IgD-negative memory B cell (primary cell): ENCODE data around the gene SUV39H1. TPM values are rescaled to one million over a fixed set of nuclear protein-coding genes. Genes with fewer than 3 reads are reported as not detected.

Experiments used
- H3K27ac Mint-ChIP-seq, 3 donors: one replicate each; pipeline ENCODE4 v1.8.0; 2020 to 2022; ENCODE audit warnings: mild to moderate bottlenecking in 3 of 3, mixed read lengths in 3 of 3, moderate library complexity in 1 of 3
- H3K27me3 Mint-ChIP-seq: one replicate; pipeline ENCODE4 v1.8.0; 2021; ENCODE audit warnings: mixed read lengths
- H3K36me3 Mint-ChIP-seq: one replicate; pipeline ENCODE4 v1.8.0; 2020; ENCODE audit warnings: mild to moderate bottlenecking, mixed read lengths
- H3K4me1 Mint-ChIP-seq, 3 donors: one replicate each; pipeline ENCODE4 v1.8.0; 2020 to 2022; ENCODE audit warnings: mixed read lengths in 3 of 3, mild to moderate bottlenecking in 1 of 3
- H3K4me3 Mint-ChIP-seq, 4 donors: one replicate each; pipeline ENCODE4 v1.8.0; 2020 to 2022; ENCODE audit warnings: mild to moderate bottlenecking in 4 of 4, mixed read lengths in 4 of 4, moderate library complexity in 3 of 4
- H3K9me3 Mint-ChIP-seq, 3 donors: one replicate each; pipeline ENCODE4 v1.8.0; 2020 to 2021; ENCODE audit warnings: mixed read lengths in 3 of 3, mild to moderate bottlenecking in 1 of 3
- polyA plus RNA-seq: library from polyadenylated mRNA; unstranded; fragments of 300-500 nt; fragmentation: Illumina TruSeq; gene quantifications from one replicate; pipeline ENCODE4 v1.2.3, GENCODE V29; 2021

SUV39H1 gene
- polyA plus RNA-seq, 1 donor from 2014 or later = 8.6 TPM

GRCh38 chrX:48696909-48697727, 584 bp downstream of the SUV39H1 start:
- Mint-ChIP-seq H3K36me3 (no peaks in the 10 kb centered on the region), H3K4me1 (peaks cover 0 to 13% (median 9%) of the 10 kb centered on the region in 3 donors), H3K27me3 (no peaks in the 10 kb centered on the region), H3K27ac (peak overlapping the region; percentile 31 to 80 (median 54)), H3K4me3 (peak overlapping the region; percentile 65 to 95 (median 82)), H3K9me3 (no peaks in the 10 kb centered on the region)

GRCh38 chrX:48698306-48698705, 1.8 kb downstream of the SUV39H1 start:
- H3K36me3 Mint-ChIP-seq = no peaks in the 10 kb centered on the region
- no peaks in the 10 kb centered on the region for H3K9me3 Mint-ChIP-seq
- H3K4me1 Mint-ChIP-seq = peaks cover 0 to 13% (median 9%) of the 10 kb centered on the region in 3 donors
- peak overlapping the region in 1 of 4 donors; percentile 67 for H3K4me3 Mint-ChIP-seq
- peak overlapping the region in 1 of 3 donors; percentile 31 for H3K27ac Mint-ChIP-seq
- no peaks in the 10 kb centered on the region for H3K27me3 Mint-ChIP-seq

- H3K9me3 Mint-ChIP-seq = no peaks in the 10 kb centered on the region
- no peaks in the 10 kb centered on the region for H3K27me3 Mint-ChIP-seq
- peaks cover 0 to 11% (median 11%) of the 10 kb centered on the region in 3 donors for H3K4me1 Mint-ChIP-seq
- H3K4me3 Mint-ChIP-seq = no peak overlapping the region
- H3K27ac Mint-ChIP-seq = no peak overlapping the region
- H3K36me3 Mint-ChIP-seq = no peaks in the 10 kb centered on the region
Observed at GRCh38 chrX:48700246-48700645, 3.7 kb downstream of the SUV39H1 start.

GRCh38 chrX:48700951-48701653, 4.6 kb downstream of the SUV39H1 start:
- Mint-ChIP-seq H3K27ac (no peak overlapping the region), H3K4me3 (no peak overlapping the region), H3K4me1 (peaks cover 0 to 11% (median 7%) of the 10 kb centered on the region in 3 donors), H3K27me3 (no peaks in the 10 kb centered on the region), H3K9me3 (no peaks in the 10 kb centered on the region), H3K36me3 (no peaks in the 10 kb centered on the region)

- Mint-ChIP-seq H3K36me3 (no peaks in the 10 kb centered on the region), H3K4me3 (no peak overlapping the region), H3K27me3 (no peaks in the 10 kb centered on the region), H3K27ac (no peak overlapping the region), H3K4me1 (peaks cover 0 to 9% (median 7%) of the 10 kb centered on the region in 3 donors), H3K9me3 (no peaks in the 10 kb centered on the region)
Observed at GRCh38 chrX:48702032-48702431, 5.5 kb downstream of the SUV39H1 start.

GRCh38 chrX:48702716-48703115, 6.2 kb downstream of the SUV39H1 start:
- H3K4me3 Mint-ChIP-seq = no peak overlapping the region
- H3K27me3 Mint-ChIP-seq = no peaks in the 10 kb centered on the region
- H3K36me3 Mint-ChIP-seq = no peaks in the 10 kb centered on the region
- peak overlapping the region in 1 of 3 donors; percentile 13 for H3K27ac Mint-ChIP-seq
- H3K9me3 Mint-ChIP-seq = no peaks in the 10 kb centered on the region
- peaks cover 0 to 5% (median 1%) of the 10 kb centered on the region in 3 donors for H3K4me1 Mint-ChIP-seq

- Mint-ChIP-seq H3K27ac (no peak overlapping the region), H3K4me3 (no peak overlapping the region)
Observed at GRCh38 chrX:48703228-48703627, 6.7 kb downstream of the SUV39H1 start.

GRCh38 chrX:48703642-48704481, 7.3 kb downstream of the SUV39H1 start:
- Mint-ChIP-seq H3K4me1 (peaks cover 1 to 5% (median 3%) of the 10 kb centered on the region in 3 donors), H3K27ac (peak overlapping the region in 1 of 3 donors; percentile 10), H3K36me3 (no peaks in the 10 kb centered on the region), H3K27me3 (peaks cover 3% of the 10 kb centered on the region), H3K9me3 (no peaks in the 10 kb centered on the region), H3K4me3 (no peak overlapping the region)

More at GRCh38 chrX:48703228-48703627, 6.7 kb downstream of the SUV39H1 start:
- Mint-ChIP-seq H3K27me3 (peaks cover 1% of the 10 kb centered on the region), H3K9me3 (no peaks in the 10 kb centered on the region), H3K36me3 (no peaks in the 10 kb centered on the region), H3K4me1 (peaks cover 0 to 4% (median 3%) of the 10 kb centered on the region in 3 donors)

- peaks cover 3% of the 10 kb centered on the region for H3K27me3 Mint-ChIP-seq
- no peaks in the 10 kb centered on the region for H3K9me3 Mint-ChIP-seq
- H3K4me3 Mint-ChIP-seq = no peak overlapping the region
- H3K36me3 Mint-ChIP-seq = no peaks in the 10 kb centered on the region
- no peak overlapping the region for H3K27ac Mint-ChIP-seq
- peaks cover 1 to 5% (median 3%) of the 10 kb centered on the region in 3 donors for H3K4me1 Mint-ChIP-seq
Observed at GRCh38 chrX:48705871-48706270, 9.3 kb downstream of the SUV39H1 start.

- H3K4me3 Mint-ChIP-seq = no peak overlapping the region
- H3K27ac Mint-ChIP-seq = no peak overlapping the region
- H3K27me3 Mint-ChIP-seq = peaks cover 3% of the 10 kb centered on the region
- H3K36me3 Mint-ChIP-seq = no peaks in the 10 kb centered on the region
- H3K9me3 Mint-ChIP-seq = no peaks in the 10 kb centered on the region
- H3K4me1 Mint-ChIP-seq = peaks cover 0 to 5% (median 1%) of the 10 kb centered on the region in 3 donors
Observed at GRCh38 chrX:48709522-48710112, 13.1 kb downstream of the SUV39H1 start.

- H3K9me3 Mint-ChIP-seq = no peaks in the 10 kb centered on the region
- H3K27ac Mint-ChIP-seq = no peak overlapping the region
- no peaks in the 10 kb centered on the region for H3K36me3 Mint-ChIP-seq
- H3K4me1 Mint-ChIP-seq = peaks cover 0 to 5% (median 1%) of the 10 kb centered on the region in 3 donors
- no peak overlapping the region for H3K4me3 Mint-ChIP-seq
- peaks cover 3% of the 10 kb centered on the region for H3K27me3 Mint-ChIP-seq
Observed at GRCh38 chrX:48711162-48711928, 14.8 kb downstream of the SUV39H1 start.

- H3K27ac Mint-ChIP-seq = no peak overlapping the region
- H3K4me3 Mint-ChIP-seq = no peak overlapping the region
- no peaks in the 10 kb centered on the region for H3K36me3 Mint-ChIP-seq
- peaks cover 0 to 5% (median 1%) of the 10 kb centered on the region in 3 donors for H3K4me1 Mint-ChIP-seq
- no peaks in the 10 kb centered on the region for H3K9me3 Mint-ChIP-seq
- H3K27me3 Mint-ChIP-seq = peaks cover 3% of the 10 kb centered on the region
Observed at GRCh38 chrX:48711929-48712505, 15.5 kb downstream of the SUV39H1 start.

GRCh38 chrX:48713847-48714246, 17.3 kb downstream of the SUV39H1 start:
- peak overlapping the region in 1 of 3 donors; percentile 50 for H3K27ac Mint-ChIP-seq
- H3K4me1 Mint-ChIP-seq = no peaks in the 10 kb centered on the region
- H3K36me3 Mint-ChIP-seq = no peaks in the 10 kb centered on the region
- no peak overlapping the region for H3K4me3 Mint-ChIP-seq
- H3K27me3 Mint-ChIP-seq = no peaks in the 10 kb centered on the region
- peaks cover 0 to 2% (median 0%) of the 10 kb centered on the region in 3 donors for H3K9me3 Mint-ChIP-seq
